ENCODE data around the gene OFD1. TPM values are rescaled to one million over a fixed set of nuclear protein-coding genes. Genes with fewer than 3 reads are reported as not detected.

OFD1 gene
- polyA plus RNA-seq, 1 of the 3 experiments (the other 2 are of a cell fraction): 13.4 TPM

GRCh38 chrX:13687203-13687602, 47.3 kb upstream of the OFD1 start:
- 0 out of 2 replicates have a peak, but pooled peaks cover 3% of the 10 kb centered on the region for H3K9me3 ChIP-seq
- H3K4me3 ChIP-seq (ENCODE audit: low read depth in 2 of 2, low read length in 1 of 2): no peak overlapping the region
- no peaks in the 10 kb centered on the region for H3K9me2 ChIP-seq
- no peaks in the 10 kb centered on the region; the same call in 1 of the 2 replicates for H3K27me3 ChIP-seq (ENCODE audit: insufficient read depth)
- H3K79me2 ChIP-seq (ENCODE audit: insufficient read depth): peaks cover 30% of the 10 kb centered on the region
- H4K20me1 ChIP-seq (ENCODE audit: insufficient read depth): peaks cover 13% of the 10 kb centered on the region
- ChIA-PET CTCF (interaction anchor here (1.2 to 1.9 kb wide), 2 partner anchors 28 to 32 kb away, joined by 4 to 5 read pairs; no protein-coding TSS in a partner anchor), POLR2A (interaction anchor here (2.4 kb wide), 1 partner anchor 47 kb away, joined by 8 read pairs; the partner anchor contains the start of genes OFD1 and TRAPPC2)
- no peak overlapping the region for H3K27ac ChIP-seq (ENCODE audit: low read depth in 2 of 2, low read length in 1 of 2)
- 30% methylated on average over 1 of the region's 1 CpG for WGBS (ENCODE audit: low lambda C conversion rate)
- DNase-seq: no peak
- TF ChIP-seq GATA2 (CRISPR knock-in tag; IDR thresholded peaks at IDR 0.05) (no peak), SIN3A (IDR thresholded peaks at IDR 0.05; ENCODE audit: borderline replicate concordance, low read depth, low read length) (no peak), CTCF (IDR thresholded peaks at IDR 0.05) (no peak), RAD21 (IDR thresholded peaks at IDR 0.05; ENCODE audit: low read length) (no peak), REST (IDR thresholded peaks at IDR 0.05; ENCODE audit: low read depth, low read length) (no peak), FOSL2 (IDR thresholded peaks at IDR 0.05; ENCODE audit: borderline replicate concordance, low read depth) (no peak), CHD2 (IDR thresholded peaks at IDR 0.05; ENCODE audit: low read length, partially characterized antibody) (no peak), TAF1 (IDR thresholded peaks at IDR 0.05; ENCODE audit: borderline replicate concordance, low read depth, low read length) (no peak), RCOR1 (IDR thresholded peaks at IDR 0.05; ENCODE audit: low read length) (no peak), MEF2A (IDR thresholded peaks at IDR 0.05; ENCODE audit: borderline replicate concordance, low read depth) (no peak), RXRA (IDR thresholded peaks at IDR 0.05; ENCODE audit: borderline replicate concordance, low read depth) (no peak), MAX (IDR thresholded peaks at IDR 0.05; ENCODE audit: low read depth) (no peak), ZBTB33 (IDR thresholded peaks at IDR 0.05; ENCODE audit: borderline replicate concordance, low read depth) (no peak), EP300 (IDR thresholded peaks at IDR 0.05; ENCODE audit: borderline replicate concordance in 1 of 2, low read depth in 1 of 2, low read length in 1 of 2) (no peak), NFIC (IDR thresholded peaks at IDR 0.05; ENCODE audit: borderline replicate concordance) (no peak), GABPA (IDR thresholded peaks at IDR 0.05; ENCODE audit: low read depth) (no peak), FOXM1 (IDR thresholded peaks at IDR 0.05; ENCODE audit: low read depth) (no peak), USF1 (IDR thresholded peaks at IDR 0.05; ENCODE audit: borderline replicate concordance, low read depth) (no peak)
- H3K9ac ChIP-seq: no peak overlapping the region
- no peaks in the 10 kb centered on the region for H3K36me3 ChIP-seq (replicated peaks in 1 of 2; ENCODE audit: control insufficient read depth in 1 of 2, insufficient read depth in 2 of 2, low read length in 1 of 2)
- H3K4me2 ChIP-seq: no peak overlapping the region
- H3F3A ChIP-seq (replicated peaks; ENCODE audit: insufficient read depth): no peaks in the 10 kb centered on the region
- H2AFZ ChIP-seq (ENCODE audit: low read depth): no peak overlapping the region
- H3K4me1 ChIP-seq (ENCODE audit: control insufficient read depth in 1 of 2, insufficient read depth in 2 of 2, low read depth in 1 of 2, low read length in 1 of 2): no peaks in the 10 kb centered on the region; a peak in 3 of 4 replicates
